HEK293 (cell line): Measurements from ENCODE around the gene FADS1.

Experiments used
- CTCF ChIA-PET: fragments of 350-600 bp; formaldehyde crosslinking; extraction: SDS; loops from one replicate; lab custom pipeline; 2021; ENCODE audit warnings: antibody characterized with exemption; lab: Yijun Ruan, JAX
- POLR2A ChIA-PET: fragments of 300-600 bp; formaldehyde crosslinking; extraction: SDS; loops from one replicate; lab custom pipeline; 2020; ENCODE audit warnings: antibody characterized with exemption, inconsistent platforms; lab: Yijun Ruan, JAX
- H3K27ac ChIP-seq: fragments of 200-500 bp; sonication (Bioruptor generic); 2 replicates; pipeline ENCODE4 v1.5.1; 2014; ENCODE audit warnings: low read depth, low read length, control low read depth, inconsistent platforms; ENCODE audit errors: extremely low read depth
- H3K36me3 ChIP-seq, 2 experiments: fragments of 200-500 bp in 1 of 2; sonication (Bioruptor generic) in 1 of 2; 1 replicate in 1 of 2; 2 replicates in 1 of 2; pipeline ENCODE4 v1.5.1; 2014 to 2017; ENCODE audit warnings: inconsistent platforms in 2 of 2, low read length in 2 of 2; ENCODE audit not compliant: control insufficient read depth in 2 of 2, insufficient read depth in 1 of 2
- H3K4me1 ChIP-seq: fragments of 200-500 bp; sonication (Bioruptor generic); 2 replicates; pipeline ENCODE4 v1.5.1; 2014; ENCODE audit warnings: mild to moderate bottlenecking, low read length, inconsistent platforms; ENCODE audit not compliant: control insufficient read depth, insufficient read depth
- H3K4me3 ChIP-seq: 2 replicates; pipeline ENCODE4 v1.5.1; 2011; ENCODE audit warnings: low read depth, mild to moderate bottlenecking, control low read depth, low read length, moderate library complexity
- H3K9me3 ChIP-seq: fragments of 200-500 bp; sonication (Bioruptor generic); 2 replicates; pipeline ENCODE4 v1.5.1; 2014; ENCODE audit warnings: low read depth, low read length, inconsistent platforms; ENCODE audit not compliant: control insufficient read depth, insufficient read depth
- CTCF ChIP-seq: fragments of 450-650 bp; formaldehyde crosslinking; IDR thresholded peaks from 2 replicates; pipeline ENCODE4 v1.5.1; 2016; ENCODE audit warnings: missing biosample characterization, missing genetic modification characterization
- GLI4 ChIP-seq: fragments of 450-650 bp; formaldehyde crosslinking; IDR thresholded peaks from 2 replicates; pipeline ENCODE4 v1.5.1; 2016; ENCODE audit warnings: missing biosample characterization, missing genetic modification characterization
- KLF10 ChIP-seq: fragments of 450-650 bp; IDR thresholded peaks from 2 replicates; pipeline ENCODE4 v1.5.1; 2018; ENCODE audit warnings: missing biosample characterization, mild to moderate bottlenecking, missing genetic modification characterization
- OVOL3 ChIP-seq: fragments of 450-650 bp; formaldehyde crosslinking; IDR thresholded peaks from 2 replicates; pipeline ENCODE4 v1.5.1; 2016; ENCODE audit warnings: missing biosample characterization, missing genetic modification characterization
- PRDM1 ChIP-seq: fragments of 450-650 bp; formaldehyde crosslinking; IDR thresholded peaks from 2 replicates; pipeline ENCODE4; 2016; ENCODE audit warnings: missing biosample characterization, missing genetic modification characterization
- SP2 ChIP-seq: fragments of 450-650 bp; formaldehyde crosslinking; IDR thresholded peaks from 2 replicates; pipeline ENCODE4 v1.5.1; 2016; ENCODE audit warnings: missing biosample characterization, missing genetic modification characterization
- WT1 ChIP-seq: fragments of 450-650 bp; formaldehyde crosslinking; IDR thresholded peaks from 2 replicates; pipeline ENCODE4 v1.5.1; 2016; ENCODE audit warnings: missing biosample characterization, missing genetic modification characterization
- ZBTB44 ChIP-seq: fragments of 450-650 bp; IDR thresholded peaks from 2 replicates; pipeline ENCODE4 v1.5.1; 2018; ENCODE audit warnings: missing biosample characterization, mild to moderate bottlenecking, missing genetic modification characterization
- ZNF214 ChIP-seq: fragments of 450-650 bp; formaldehyde crosslinking; IDR thresholded peaks from 2 replicates; pipeline ENCODE4 v1.5.1; 2017; ENCODE audit warnings: missing biosample characterization, mild to moderate bottlenecking, missing genetic modification characterization, borderline replicate concordance
- ZNF239 ChIP-seq: fragments of 450-650 bp; formaldehyde crosslinking; IDR thresholded peaks from 2 replicates; pipeline ENCODE4 v1.5.1; 2016; ENCODE audit warnings: missing biosample characterization, missing genetic modification characterization
- ZNF280D ChIP-seq: fragments of 450-650 bp; formaldehyde crosslinking; IDR thresholded peaks from 2 replicates; pipeline ENCODE4 v1.5.1; 2016; ENCODE audit warnings: missing biosample characterization, missing genetic modification characterization
- ZNF48 ChIP-seq: fragments of 450-650 bp; formaldehyde crosslinking; IDR thresholded peaks from 2 replicates; pipeline ENCODE4 v1.5.1; 2016; ENCODE audit warnings: missing biosample characterization, missing genetic modification characterization
- ZNF529 ChIP-seq: fragments of 450-650 bp; formaldehyde crosslinking; IDR thresholded peaks from 2 replicates; pipeline ENCODE4 v1.5.1; 2017; ENCODE audit warnings: missing genetic modification characterization, missing biosample characterization; ENCODE audit not compliant: insufficient replicate concordance
- ZNF660 ChIP-seq: fragments of 450-650 bp; IDR thresholded peaks from 2 replicates; pipeline ENCODE4 v1.5.1; 2018; ENCODE audit warnings: missing biosample characterization, mild to moderate bottlenecking, missing genetic modification characterization
- ZNF792 ChIP-seq: fragments of 450-650 bp; formaldehyde crosslinking; IDR thresholded peaks from 2 replicates; pipeline ENCODE4 v1.5.1; 2016; ENCODE audit warnings: missing biosample characterization, missing genetic modification characterization
- ZSCAN16 ChIP-seq: fragments of 450-650 bp; formaldehyde crosslinking; IDR thresholded peaks from 2 replicates; pipeline ENCODE4 v1.5.1; 2016; ENCODE audit warnings: missing biosample characterization, missing genetic modification characterization
- ZSCAN5A ChIP-seq: fragments of 450-650 bp; formaldehyde crosslinking; IDR thresholded peaks from 2 replicates; pipeline ENCODE4 v1.5.1; 2016; ENCODE audit warnings: missing biosample characterization, missing genetic modification characterization

The FADS1 gene

GRCh38 chr11:61812736-61813411 is 3.9 kb downstream of the FADS1 start:
- ChIA-PET POLR2A (interaction anchor here (0.6 kb wide), 1 partner anchor 20 kb away, joined by 3 read pairs; the partner anchor contains the start of genes FEN1 and TMEM258), CTCF (interaction anchor here (0.7 to 6.0 kb wide), 3 partner anchors 15 to 25 kb away, joined by 3 to 40 read pairs (median 5); no protein-coding TSS in a partner anchor)
- H3K27ac ChIP-seq, result no peak overlapping the region

More at GRCh38 chr11:61812736-61813411, 3.9 kb downstream of the FADS1 start:
- Histone ChIP-seq H3K4me3 (no peak overlapping the region), H3K9me3 (no peaks in the 10 kb centered on the region), H3K36me3 (peaks cover 0 to 44% of the 10 kb centered on the region in 2 experiments; a peak in 1 of 3 replicates), H3K4me1 (no peaks in the 10 kb centered on the region)
- no peak for TF ChIP-seq ZSCAN16 (tag by site-specific recombination)
- TF ChIP-seq GLI4 (tag by site-specific recombination), result no peak
- no peak for TF ChIP-seq ZNF660 (tag by site-specific recombination)
- no peak for TF ChIP-seq OVOL3
- no peak for TF ChIP-seq CTCF (tag by site-specific recombination)
- TF ChIP-seq ZSCAN5A (tag by site-specific recombination), result no peak
- TF ChIP-seq ZNF529, result no peak
- no peak for TF ChIP-seq KLF10 (tag by site-specific recombination)
- TF ChIP-seq WT1 (tag by site-specific recombination), result no peak
- no peak for TF ChIP-seq ZNF280D (tag by site-specific recombination)
- no peak for TF ChIP-seq ZNF239 (tag by site-specific recombination)
- TF ChIP-seq ZNF214 (tag by site-specific recombination), result no peak
- no peak for TF ChIP-seq PRDM1
- no peak for TF ChIP-seq SP2 (tag by site-specific recombination)
- no peak for TF ChIP-seq ZBTB44 (tag by site-specific recombination)
- TF ChIP-seq ZNF48 (tag by site-specific recombination), result no peak
- TF ChIP-seq ZNF792 (tag by site-specific recombination), result no peak
